ENCODE measurements around the gene RPSA. TPM values are rescaled to one million over a fixed set of nuclear protein-coding genes. Genes with fewer than 3 reads are reported as not detected.

The RPSA gene
- total and polyA plus RNA-seq, 9 of the 15 experiments (the other 6 are each of a cell fraction or from before 2014, with no cell fraction given) = 2,290 to 4,272 (median 2,730) TPM

DNA sequence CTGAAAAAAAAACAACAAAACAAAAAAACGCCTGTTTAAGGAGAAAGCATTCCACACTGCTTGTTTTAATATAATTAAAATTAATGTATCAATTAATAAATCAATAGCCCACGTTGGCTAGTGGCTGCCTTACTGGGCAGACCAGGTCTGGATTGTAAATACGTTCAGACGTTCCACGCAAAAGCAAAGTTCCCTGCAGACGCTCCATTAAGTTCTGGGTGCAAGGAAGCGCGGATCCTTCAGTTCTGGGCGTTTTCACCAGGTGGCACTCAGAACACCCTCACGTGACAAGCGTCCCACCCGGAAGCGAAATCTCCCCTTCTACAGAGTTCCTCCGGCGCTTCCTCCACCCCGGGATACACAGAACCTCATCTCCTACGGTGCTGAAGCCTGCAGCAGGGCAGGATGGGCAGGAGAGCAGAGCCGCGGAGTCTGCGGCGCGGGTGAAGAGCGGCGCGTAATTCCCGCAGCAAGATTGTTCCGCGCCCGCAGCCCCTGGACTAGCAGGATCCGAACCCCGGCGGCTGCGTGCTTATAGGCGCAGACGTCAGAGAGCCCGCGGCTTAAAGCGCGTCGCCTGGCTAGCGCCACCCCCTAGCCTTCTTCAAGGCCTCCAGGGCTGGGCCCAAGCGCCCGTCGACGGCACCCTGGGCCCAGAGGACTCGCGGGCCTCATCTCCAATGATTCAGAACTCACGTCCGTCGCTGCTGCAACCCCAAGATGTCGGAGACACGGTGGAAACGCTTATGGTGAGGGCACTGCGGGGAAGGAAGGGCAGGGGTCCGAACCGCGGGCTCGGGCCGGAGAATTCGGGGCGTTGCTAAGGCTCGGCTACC is 23.3 kb upstream of the RPSA start, which contains the start of gene SLC25A38 (continued):
- TF ChIP-seq NFIX (CRISPR knock-in tag; IDR thresholded peaks at IDR 0.05; ENCODE audit: low read depth) (no peak), GTF2F1 (IDR thresholded peaks at IDR 0.05; ENCODE audit: low read depth, low read length) (peak; percentile 42; the same call in 1 of the 2 replicates), ZNF830 (CRISPR knock-in tag; IDR thresholded peaks at IDR 0.05) (no peak), PCBP1 (IDR thresholded peaks at IDR 0.05; ENCODE audit: low read depth, low read length, poor library complexity, severe bottlenecking) (no peak), PHF21A (IDR thresholded peaks at IDR 0.05; ENCODE audit: borderline replicate concordance, low read depth) (no peak), PHF8 (IDR thresholded peaks at IDR 0.05; ENCODE audit: borderline replicate concordance, low read length) (peak; percentile 72), ZBTB7A (IDR thresholded peaks at IDR 0.05; ENCODE audit: borderline replicate concordance, control insufficient read depth, low read depth, low read length) (peak; percentile 36; the same call in 1 of the 2 replicates), PBX2 (CRISPR knock-in tag; IDR thresholded peaks at IDR 0.05; ENCODE audit: low read depth) (no peak), PBX2 (tag; conservative IDR thresholded peaks at IDR 0.05; ENCODE audit: low read depth) (no peak), ESRRA (IDR thresholded peaks at IDR 0.05; ENCODE audit: borderline replicate concordance, low read depth) (no peak), TCFL5 (CRISPR knock-in tag; conservative IDR thresholded peaks at IDR 0.05) (no peak), NFRKB (IDR thresholded peaks at IDR 0.05; ENCODE audit: low read depth) (no peak), GATA2 (CRISPR knock-in tag; IDR thresholded peaks at IDR 0.05) (no peak), ZNF518B (CRISPR knock-in tag; IDR thresholded peaks at IDR 0.05) (no peak), ZNF124 (CRISPR knock-in tag; IDR thresholded peaks at IDR 0.05) (no peak), CBFA2T3 (IDR thresholded peaks at IDR 0.05) (no peak; the same call in 1 of the 2 replicates), KDM2B (CRISPR knock-in tag; IDR thresholded peaks at IDR 0.05) (no peak; the same call in 1 of the 2 replicates)
- TF ChIP-seq, protein P1, sequence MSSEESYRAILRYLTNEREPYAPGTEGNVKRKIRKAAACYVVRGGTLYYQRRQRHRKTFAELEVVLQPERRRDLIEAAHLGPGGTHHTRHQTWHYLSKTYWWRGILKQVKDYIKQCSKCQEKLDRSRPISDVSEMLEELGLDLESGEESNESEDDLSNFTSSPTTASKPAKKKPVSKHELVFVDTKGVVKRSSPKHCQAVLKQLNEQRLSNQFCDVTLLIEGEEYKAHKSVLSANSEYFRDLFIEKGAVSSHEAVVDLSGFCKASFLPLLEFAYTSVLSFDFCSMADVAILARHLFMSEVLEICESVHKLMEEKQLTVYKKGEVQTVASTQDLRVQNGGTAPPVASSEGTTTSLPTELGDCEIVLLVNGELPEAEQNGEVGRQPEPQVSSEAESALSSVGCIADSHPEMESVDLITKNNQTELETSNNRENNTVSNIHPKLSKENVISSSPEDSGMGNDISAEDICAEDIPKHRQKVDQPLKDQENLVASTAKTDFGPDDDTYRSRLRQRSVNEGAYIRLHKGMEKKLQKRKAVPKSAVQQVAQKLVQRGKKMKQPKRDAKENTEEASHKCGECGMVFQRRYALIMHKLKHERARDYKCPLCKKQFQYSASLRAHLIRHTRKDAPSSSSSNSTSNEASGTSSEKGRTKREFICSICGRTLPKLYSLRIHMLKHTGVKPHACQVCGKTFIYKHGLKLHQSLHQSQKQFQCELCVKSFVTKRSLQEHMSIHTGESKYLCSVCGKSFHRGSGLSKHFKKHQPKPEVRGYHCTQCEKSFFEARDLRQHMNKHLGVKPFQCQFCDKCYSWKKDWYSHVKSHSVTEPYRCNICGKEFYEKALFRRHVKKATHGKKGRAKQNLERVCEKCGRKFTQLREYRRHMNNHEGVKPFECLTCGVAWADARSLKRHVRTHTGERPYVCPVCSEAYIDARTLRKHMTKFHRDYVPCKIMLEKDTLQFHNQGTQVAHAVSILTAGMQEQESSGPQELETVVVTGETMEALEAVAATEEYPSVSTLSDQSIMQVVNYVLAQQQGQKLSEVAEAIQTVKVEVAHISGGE (CRISPR knock-in tag; IDR thresholded peaks at IDR 0.05) = peak in 1 of 3 experiments; percentile 86; a peak in 2 of 6 replicates
